Erythroblast (primary cell): ENCODE results near the gene KIT.

ENCODE experiments used
- DNase-seq, 2 experiments: peaks; one replicate each; lab custom pipeline; 2025; lab: John Stamatoyannopoulos, UW
- GATA1 ChIP-seq: IDR thresholded peaks from 2 replicates; pipeline ENCODE4 v1.6.1; 2011; ENCODE audit warnings: low read depth, mild to moderate bottlenecking, control low read depth, low read length, moderate library complexity
- POLR2A ChIP-seq: IDR thresholded peaks from 2 replicates; pipeline ENCODE4 v1.6.1; 2011; ENCODE audit warnings: mild to moderate bottlenecking, low read length

KIT gene

DNA sequence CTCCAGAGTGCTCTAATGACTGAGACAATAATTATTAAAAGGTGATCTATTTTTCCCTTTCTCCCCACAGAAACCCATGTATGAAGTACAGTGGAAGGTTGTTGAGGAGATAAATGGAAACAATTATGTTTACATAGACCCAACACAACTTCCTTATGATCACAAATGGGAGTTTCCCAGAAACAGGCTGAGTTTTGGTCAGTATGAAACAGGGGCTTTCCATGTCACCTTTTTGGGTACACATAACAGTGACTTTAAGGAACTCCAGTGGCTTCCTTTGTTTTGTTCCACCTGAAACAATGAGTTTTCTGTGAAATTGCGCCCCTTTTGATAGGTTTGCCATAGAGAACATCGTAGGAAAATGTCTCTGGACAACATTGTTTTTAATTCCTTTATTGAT is 69.6 kb downstream of the KIT start:
- DNase-seq = no peak
- TF ChIP-seq POLR2A (no peak), GATA1 (no peak)

DNA sequence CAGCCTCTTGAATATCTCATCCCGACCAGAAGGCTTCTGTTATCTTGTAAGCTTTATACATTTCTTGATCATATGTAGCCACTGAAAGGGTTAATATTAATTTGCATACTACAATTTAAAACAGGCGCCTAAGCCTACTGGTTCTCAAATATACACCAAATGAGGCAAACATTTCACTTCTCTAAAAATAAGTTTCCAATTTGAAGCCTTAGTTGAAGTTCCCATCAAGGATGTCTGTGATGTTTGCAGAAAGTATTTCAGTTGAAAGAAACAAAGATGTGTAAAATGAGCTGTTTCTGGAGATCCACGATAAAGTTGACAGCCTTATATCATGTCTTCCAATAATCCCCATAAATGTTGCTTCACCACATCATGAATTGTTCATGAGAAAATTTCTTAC is 70.6 kb downstream of the KIT start:
- TF ChIP-seq POLR2A (no peak), GATA1 (no peak)
- no peak for DNase-seq

DNA sequence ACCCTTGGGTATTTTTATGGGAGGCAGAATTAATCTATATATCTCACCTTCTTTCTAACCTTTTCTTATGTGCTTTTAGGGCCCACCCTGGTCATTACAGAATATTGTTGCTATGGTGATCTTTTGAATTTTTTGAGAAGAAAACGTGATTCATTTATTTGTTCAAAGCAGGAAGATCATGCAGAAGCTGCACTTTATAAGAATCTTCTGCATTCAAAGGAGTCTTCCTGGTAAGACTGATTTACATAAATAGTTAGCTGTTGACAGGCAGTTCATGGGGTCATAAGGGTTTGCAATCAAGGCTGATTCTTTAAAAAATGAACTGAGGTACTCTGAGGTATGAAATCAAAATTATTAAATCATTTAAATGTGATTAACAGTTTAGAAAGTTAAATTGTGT is 71.5 kb downstream of the KIT start:
- no peak for DNase-seq
- no peak for TF ChIP-seq GATA1
- TF ChIP-seq POLR2A = no peak

DNA sequence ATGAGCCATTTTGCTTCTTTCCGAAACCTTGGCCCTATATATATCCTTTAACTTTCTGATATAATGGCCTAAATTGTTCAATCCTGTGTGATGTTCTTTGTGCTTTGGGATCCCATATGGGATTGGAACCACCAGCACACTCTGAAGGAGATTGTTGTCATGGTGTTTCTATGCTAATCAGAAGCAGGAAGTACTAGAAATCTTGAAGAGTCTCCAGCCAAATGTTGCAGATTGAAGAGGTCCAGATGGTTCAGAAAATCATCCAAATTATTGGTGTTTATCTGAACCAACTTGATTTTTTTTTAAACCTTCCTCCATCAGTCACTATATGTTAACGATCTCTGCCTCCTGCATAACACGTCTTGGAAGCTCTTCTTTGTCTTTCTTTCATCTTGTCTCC is 72.8 kb downstream of the KIT start:
- DNase-seq = no peak
- no peak for TF ChIP-seq POLR2A
- TF ChIP-seq GATA1 = no peak

DNA sequence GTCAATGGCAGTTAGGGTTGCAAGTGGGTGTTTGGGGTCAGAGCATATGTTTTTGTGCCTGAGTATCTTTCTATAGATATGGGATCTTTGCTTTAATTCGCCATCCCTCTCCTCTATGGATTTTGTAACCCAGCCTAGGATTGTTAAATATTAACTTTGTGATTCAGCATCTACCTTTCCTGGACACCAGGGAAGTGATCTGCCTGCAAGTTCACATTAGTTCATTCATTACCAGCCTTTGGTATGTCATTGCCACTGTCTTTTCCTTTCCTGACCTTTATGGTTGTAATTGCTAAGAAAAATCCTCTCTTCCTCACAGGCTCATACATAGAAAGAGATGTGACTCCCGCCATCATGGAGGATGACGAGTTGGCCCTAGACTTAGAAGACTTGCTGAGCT is 73.8 kb downstream of the KIT start:
- DNase-seq = no peak
- TF ChIP-seq POLR2A (no peak), GATA1 (no peak)

DNA sequence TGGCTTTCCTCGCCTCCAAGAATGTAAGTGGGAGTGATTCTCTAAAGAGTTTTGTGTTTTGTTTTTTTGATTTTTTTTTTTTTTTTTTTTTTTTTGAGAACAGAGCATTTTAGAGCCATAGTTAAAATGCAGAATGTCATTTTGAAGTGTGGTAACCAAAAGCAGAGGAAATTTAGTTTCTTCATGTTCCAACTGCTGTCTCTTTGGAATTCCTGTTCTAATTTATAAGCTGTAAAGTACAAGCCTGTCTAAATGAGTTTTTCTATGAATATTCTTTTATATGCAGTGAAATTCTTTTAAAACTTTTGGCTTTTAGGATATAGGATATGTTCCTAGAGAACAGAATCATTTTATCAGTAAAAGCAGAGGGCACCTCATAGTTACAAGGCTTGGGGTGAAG is 74.2 kb downstream of the KIT start:
- no peak for DNase-seq
- TF ChIP-seq POLR2A = no peak
- TF ChIP-seq GATA1 = no peak

DNA sequence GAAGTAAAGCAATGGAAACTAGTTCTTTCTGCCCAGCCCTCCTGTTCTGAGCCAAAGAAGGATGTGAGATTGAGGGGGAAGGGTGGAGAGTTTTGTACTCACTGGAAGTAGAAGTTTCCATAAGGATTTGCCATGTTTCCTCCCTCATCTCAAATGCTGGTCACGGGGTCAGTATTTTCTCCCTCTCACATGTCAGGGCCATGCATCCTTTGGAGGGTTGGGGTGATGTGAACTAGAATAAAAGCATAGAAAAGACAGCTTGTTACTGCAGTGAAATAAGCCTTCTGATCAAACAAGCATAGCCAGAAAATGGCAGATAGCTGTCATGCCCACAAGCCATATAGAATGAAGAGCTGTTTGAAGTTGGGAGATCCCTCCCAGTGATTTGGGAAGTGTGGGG is 79.7 kb downstream of the KIT start:
- DNase-seq = no peak
- no peak for TF ChIP-seq POLR2A
- no peak for TF ChIP-seq GATA1

DNA sequence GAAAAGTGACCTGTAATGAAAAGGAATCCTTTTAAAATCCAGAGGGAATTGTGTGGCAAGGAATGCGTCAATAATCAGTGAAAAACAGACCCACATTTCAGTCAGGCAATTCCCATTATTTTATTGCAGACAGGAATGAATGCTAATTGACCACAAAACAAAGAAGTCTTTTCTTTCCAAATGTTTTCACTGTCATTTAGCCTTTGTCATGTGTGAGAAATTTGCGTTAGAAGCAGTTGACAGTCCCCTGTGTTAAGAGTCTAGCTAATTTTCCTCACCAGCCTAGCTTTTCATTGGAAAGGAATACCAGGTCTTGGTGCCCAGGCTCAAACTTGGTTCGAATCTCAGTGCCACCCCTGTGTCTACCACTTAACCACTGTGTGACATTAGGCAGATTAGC is 83.4 kb downstream of the KIT start:
- TF ChIP-seq GATA1 (no peak), POLR2A (no peak)
- DNase-seq = no peak

DNA sequence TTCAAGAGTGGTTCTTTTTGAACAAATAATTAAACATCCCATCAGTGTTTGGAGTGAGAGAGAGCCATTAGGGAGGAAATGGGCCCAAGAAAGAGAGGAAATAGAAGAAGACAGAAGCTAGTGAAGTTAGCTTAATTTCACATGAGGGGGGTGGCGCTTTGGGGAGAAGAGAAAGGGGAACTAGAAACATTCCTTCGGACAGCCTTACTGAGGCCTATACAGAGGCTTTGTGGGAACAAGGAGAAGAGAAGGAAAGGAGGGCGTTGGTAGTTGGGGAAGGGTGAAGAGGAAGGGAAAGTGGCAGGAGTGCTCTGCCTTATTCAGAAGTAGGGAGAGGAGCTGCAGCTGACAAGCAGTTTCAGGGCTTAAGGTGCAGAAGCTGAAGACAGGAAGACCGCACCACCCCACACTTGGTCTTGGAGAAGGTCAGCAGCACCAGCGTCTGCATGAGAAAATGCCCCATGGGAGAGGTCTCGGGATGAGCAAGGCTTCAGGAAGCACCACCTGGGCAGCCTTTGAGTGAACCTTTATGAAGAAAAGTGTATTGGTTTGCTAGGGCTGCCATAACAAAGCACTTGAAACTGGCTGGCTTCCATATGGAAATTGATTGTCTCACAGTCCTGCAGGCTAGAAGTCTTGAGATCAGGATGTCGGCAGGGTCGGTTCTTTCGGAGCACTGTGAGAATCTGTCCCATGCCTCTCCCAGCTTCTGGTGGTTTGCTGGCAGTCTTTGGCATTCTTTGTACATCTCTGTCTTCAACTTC is 85.1 kb downstream of the KIT start:
- no peak for DNase-seq
- TF ChIP-seq GATA1 (no peak), POLR2A (no peak)

DNA sequence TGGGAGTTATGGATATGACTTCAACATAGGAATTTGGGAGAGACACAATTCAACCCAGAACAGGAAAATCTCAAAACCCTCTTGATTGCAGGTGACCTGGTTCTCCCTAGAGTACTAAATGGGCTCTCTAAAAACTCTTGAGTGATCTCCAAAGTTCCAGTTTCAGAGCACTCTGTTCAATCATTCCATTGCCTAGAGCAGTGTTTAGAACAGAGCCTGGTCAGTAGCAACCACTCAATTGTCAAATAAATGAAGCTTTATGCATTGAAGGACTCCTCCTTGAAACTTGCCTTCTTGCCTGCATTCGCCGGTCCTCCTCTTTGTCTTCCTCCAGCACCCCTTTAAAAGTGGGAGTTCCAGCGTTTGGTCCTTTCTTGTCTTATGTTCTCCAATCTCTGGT is 85.8 kb downstream of the KIT start:
- TF ChIP-seq POLR2A = no peak
- no peak for TF ChIP-seq GATA1
- DNase-seq = no peak

DNA sequence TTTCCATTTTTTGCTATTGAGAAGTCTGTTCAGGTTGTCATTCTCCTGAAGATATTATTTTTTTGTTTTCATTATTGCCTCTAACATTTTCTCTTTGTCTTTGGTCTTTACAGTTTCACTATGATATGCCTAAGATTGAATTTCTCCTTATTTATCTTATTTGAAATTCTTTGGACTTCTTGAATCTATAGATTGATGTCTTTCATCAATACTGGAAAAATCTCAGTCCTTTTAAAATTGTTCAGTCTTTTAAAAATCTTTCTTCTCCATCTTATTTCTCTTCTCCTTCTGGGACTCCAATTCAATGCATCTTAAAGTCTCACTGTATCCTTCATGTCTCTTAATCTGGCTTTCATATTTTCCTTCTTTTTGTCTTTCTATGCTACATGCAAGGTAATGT is 86.7 kb downstream of the KIT start:
- TF ChIP-seq GATA1 (no peak), POLR2A (no peak)
- no peak for DNase-seq

DNA sequence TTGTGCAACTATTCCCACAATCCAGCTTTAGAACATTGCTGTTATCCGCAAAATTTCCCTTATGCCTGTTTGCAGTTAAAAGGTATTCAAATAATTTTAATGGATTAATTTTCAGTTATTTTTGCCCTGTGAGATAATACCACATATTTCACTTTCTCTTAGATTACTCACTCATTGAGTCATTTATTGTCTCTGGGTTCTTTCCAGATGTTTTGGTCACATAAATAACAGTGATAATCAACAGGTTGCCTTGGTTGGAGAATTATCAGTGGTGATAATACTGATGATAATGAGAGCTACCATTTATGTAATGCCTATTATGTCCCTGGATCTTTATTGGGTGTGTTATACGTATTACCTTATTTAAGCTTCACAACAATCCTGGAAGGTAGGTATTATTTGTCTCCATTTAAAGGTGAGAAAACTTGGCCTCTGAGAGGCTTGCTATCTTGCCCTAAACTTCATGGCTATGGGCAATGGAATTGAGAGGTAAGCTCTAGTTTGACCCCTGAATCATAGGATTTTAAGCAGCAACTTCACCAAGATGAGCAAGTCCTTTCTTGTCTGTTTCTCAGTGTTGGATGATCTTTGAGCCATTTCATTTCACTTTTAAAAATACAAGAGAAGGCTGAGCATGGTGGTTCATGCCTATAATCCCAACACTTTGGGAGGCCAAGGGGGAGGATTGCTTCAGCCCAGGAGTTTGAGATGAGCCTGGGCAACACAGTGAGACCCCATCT is 87.4 kb downstream of the KIT start:
- no peak for DNase-seq
- TF ChIP-seq GATA1 (no peak), POLR2A (no peak)

DNA sequence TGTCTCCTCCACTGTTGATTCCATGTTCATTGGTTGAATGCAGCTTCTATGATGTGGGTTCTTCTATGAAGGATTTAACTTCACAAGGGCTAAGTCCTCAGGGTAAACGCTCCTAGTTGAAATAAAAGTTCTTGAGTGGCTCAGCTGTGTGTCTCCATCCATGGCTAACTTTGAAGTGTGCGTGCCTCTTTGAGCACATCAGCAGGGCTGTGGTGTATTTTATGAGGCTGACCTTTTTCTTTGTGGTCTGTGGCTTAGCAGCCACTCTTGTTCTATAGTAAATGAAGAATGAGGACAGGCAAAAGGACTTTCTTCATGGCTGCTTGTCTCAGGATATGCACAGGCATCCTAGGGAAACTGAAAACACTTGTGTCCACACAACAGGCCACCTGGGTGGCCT is 88.5 kb downstream of the KIT start:
- DNase-seq = no peak
- TF ChIP-seq GATA1 (no peak), POLR2A (no peak)

DNA sequence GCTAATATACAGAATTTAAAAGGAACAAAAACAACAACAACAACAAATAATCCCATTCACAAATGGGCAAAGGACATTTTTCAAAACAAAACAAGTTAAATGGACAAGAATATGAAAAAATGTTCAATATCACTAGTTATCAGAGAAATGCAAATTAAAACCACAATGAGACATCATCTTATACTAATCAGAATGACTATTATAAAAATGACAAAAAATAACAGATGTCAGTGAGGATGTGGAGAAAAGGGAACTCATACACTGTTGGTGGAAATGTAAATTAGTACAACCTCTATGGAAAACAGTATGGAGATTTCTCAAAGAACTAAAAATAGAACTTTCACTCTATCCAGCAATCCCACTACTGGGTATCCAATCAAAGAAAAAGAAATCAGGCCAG is 92.6 kb downstream of the KIT start:
- DNase-seq = no peak
- no peak for TF ChIP-seq POLR2A
- no peak for TF ChIP-seq GATA1

DNA sequence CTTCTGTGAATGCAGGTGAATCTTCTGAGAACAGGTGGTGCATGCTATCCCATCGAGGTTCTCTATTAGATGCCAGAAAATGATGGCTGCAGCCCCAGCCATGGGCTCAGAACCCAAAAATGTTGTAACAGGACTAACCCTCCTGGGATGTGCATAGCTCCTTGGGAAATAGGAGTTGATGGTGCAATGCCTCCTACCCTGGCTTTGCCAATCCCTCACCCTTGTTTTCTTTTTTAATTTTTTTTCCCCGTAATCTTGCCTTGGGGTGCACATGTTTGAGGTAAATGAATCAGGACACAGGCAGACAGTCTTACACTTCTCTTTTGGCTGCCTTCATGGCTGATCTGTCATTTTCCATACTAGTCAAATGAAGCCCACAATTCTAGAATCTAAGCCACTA is 96.6 kb downstream of the KIT start:
- no peak for TF ChIP-seq POLR2A
- TF ChIP-seq GATA1 = no peak
- DNase-seq = no peak
